DLD1 (cell line): Measurements from ENCODE around the gene NFE2L3.

Experiments
- in situ Hi-C: cut with HindIII; loops from 2 replicates; pipeline ENCODE4 v1.10.0; 2017; ENCODE audit warnings: low sequenced_read_pairs

Gene NFE2L3

GRCh38 chr7:26198781-26199169, 46.8 kb downstream of the NFE2L3 start:
- in situ Hi-C loops, result no loop called here

GRCh38 chr7:26199301-26200037, 47.5 kb downstream of the NFE2L3 start:
- in situ Hi-C loops, result no loop called here

- in situ Hi-C loops, result no loop called here
Observed at GRCh38 chr7:26200038-26200443, 48.0 kb downstream of the NFE2L3 start.

GRCh38 chr7:26200444-26201246, 48.6 kb downstream of the NFE2L3 start, which contains the start of gene HNRNPA2B1:
HNRNPA2B1 (minus strand) TSS chr7:26200746; CDS start chr7:26200577, 169 bp downstream.
- in situ Hi-C loops, result no loop called here

GRCh38 chr7:26201247-26202018, 49.4 kb downstream of the NFE2L3 start, which contains the start of gene CBX3:
CBX3 (plus strand) TSS chr7:26201745; CDS start chr7:26202999, 1,254 bp downstream.
- in situ Hi-C loops, result no loop called here

- in situ Hi-C loops, result no loop called here
Observed at GRCh38 chr7:26202019-26202990, 50.3 kb downstream of the NFE2L3 start.

GRCh38 chr7:26203016-26203415, 51.0 kb downstream of the NFE2L3 start:
- in situ Hi-C loops, result no loop called here

GRCh38 chr7:26208040-26208439, 56.0 kb downstream of the NFE2L3 start:
- in situ Hi-C loops, result no loop called here

- in situ Hi-C loops, result no loop called here
Observed at GRCh38 chr7:26212921-26213718, 61.1 kb downstream of the NFE2L3 start.

- in situ Hi-C loops, result no loop called here
Observed at GRCh38 chr7:26213807-26214515, 62.0 kb downstream of the NFE2L3 start.

GRCh38 chr7:26216049-26216448, 64.1 kb downstream of the NFE2L3 start:
- in situ Hi-C loops, result no loop called here

- in situ Hi-C loops, result no loop called here
Observed at GRCh38 chr7:26224359-26224758, 72.4 kb downstream of the NFE2L3 start.

- in situ Hi-C loops, result no loop called here
Observed at GRCh38 chr7:26227987-26228386, 76.0 kb downstream of the NFE2L3 start.

GRCh38 chr7:26233902-26234511, 82.0 kb downstream of the NFE2L3 start:
- in situ Hi-C loops, result no loop called here
